Activated T-cell treated with anti-CD3 and anti-CD28 coated beads, Interleukin-2, amount 50 U/mL, for 72 hours (primary cell): ENCODE data around the gene VCP. TPM values are rescaled to one million over a fixed set of nuclear protein-coding genes. Genes with fewer than 3 reads are reported as not detected.
"Not testable (repeated sequence)": the region's sequence is repeated elsewhere in the genome, so short reads cannot be mapped to it uniquely, and the experiment has no call there.

Experiments used
- ATAC-seq, 2 donors: fragments of 150-1000 bp; cut with Tn5 transposase; replicated peaks in 1 of 2; 2 replicates each; pipeline ENCODE4 v1.10.0; 2021; ENCODE audit warnings: moderate library complexity in 2 of 2, mild to moderate bottlenecking in 1 of 2
- DNase-seq, 2 donors: peaks; one replicate each; pipeline ENCODE4 v3.0.0; 2021 to 2022; ENCODE audit warnings: mixed read lengths in 1 of 2
- H3K27ac Mint-ChIP-seq: one replicate; pipeline ENCODE4 v1.8.0; 2022; ENCODE audit warnings: mild to moderate bottlenecking, moderate library complexity, mixed read lengths
- H3K27me3 Mint-ChIP-seq: one replicate; pipeline ENCODE4 v1.8.0; 2022; ENCODE audit warnings: low read depth, mixed read lengths
- H3K36me3 Mint-ChIP-seq, 2 donors: one replicate each; pipeline ENCODE4 v1.8.0; 2022; ENCODE audit warnings: mixed read lengths in 2 of 2, mild to moderate bottlenecking in 1 of 2; ENCODE audit not compliant: insufficient read depth in 2 of 2
- H3K4me1 Mint-ChIP-seq: one replicate; pipeline ENCODE4 v1.8.0; 2022; ENCODE audit warnings: low read depth, mixed read lengths
- H3K4me3 Mint-ChIP-seq, 2 donors: one replicate each; pipeline ENCODE4 v1.8.0; 2022; ENCODE audit warnings: mild to moderate bottlenecking in 2 of 2, mixed read lengths in 2 of 2, moderate library complexity in 2 of 2
- H3K9me3 Mint-ChIP-seq, 2 donors: one replicate each; pipeline ENCODE4 v1.8.0; 2022; ENCODE audit warnings: mixed read lengths in 2 of 2
- total RNA-seq, 2 donors: library from RNA; stranded (reverse); gene quantifications; one replicate each; pipeline ENCODE4 v1.2.3, GENCODE V29; 2022

VCP gene
- total RNA-seq, 2 donors from 2014 or later = 190 to 199 TPM

DNA sequence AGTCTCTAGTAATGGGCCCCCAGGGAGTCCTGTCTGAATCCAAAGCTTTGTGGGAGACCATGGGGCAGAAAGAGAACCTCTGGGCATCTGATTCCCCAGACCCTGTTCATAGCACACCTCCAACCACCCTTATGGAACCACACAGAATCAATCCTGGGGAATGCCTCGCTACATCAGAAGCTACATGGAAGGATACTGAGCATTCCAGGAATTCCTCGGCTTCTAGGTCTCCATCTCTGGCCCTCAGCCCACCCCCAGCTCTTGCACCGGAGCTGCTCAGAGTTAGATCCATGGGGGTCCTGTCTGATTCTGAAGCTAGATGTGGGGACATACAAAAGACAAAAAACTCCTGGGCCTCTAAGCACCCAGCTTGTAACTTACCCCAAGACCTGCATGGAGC is 28.4 kb downstream of the VCP start:
- H3K36me3 Mint-ChIP-seq = peaks cover 0 to 3% of the 10 kb centered on the region in 2 donors

DNA sequence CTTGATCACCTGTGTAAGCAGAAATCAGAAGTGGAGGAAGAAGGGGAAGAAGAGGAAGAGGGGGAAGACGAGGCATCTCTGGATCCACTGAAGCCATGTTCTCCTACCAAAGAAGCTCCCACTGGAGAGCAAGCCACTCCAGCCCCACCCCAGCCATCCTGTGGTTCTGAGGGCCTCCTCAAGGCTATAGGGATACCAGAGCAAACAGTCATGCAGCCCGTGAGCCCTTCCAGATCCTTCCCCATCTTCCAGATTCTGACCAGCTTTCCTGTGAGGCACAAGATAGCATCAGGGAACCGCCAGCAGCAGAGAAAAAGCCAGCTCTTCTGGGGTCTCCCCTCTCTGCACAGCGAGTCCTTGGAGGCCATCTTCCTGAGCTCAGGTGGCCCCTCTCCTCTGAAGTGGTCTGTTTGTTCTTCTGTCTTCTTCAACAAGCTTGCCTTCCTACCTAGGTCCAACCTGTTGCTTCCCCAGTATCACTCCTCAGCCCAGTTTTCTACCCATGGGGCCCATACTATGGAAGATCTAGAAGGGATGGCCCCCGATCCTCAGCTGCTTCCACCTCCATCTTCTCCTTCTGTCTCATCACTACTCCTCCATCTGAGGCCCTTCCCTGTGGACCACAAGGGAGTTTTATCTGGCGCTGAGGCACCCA is 29.4 kb downstream of the VCP start:
- Mint-ChIP-seq H3K9me3 (no peaks in the 10 kb centered on the region), H3K27ac (no peak overlapping the region), H3K4me3 (no peak overlapping the region), H3K27me3 (no peaks in the 10 kb centered on the region), H3K4me1 (no peaks in the 10 kb centered on the region), H3K36me3 (peaks cover 0 to 1% of the 10 kb centered on the region in 2 donors)
- ATAC-seq (no peak), DNase-seq (no peak)

More for the DNA sequence above, 28.4 kb downstream of the VCP start:
- ATAC-seq (no peak), DNase-seq (no peak)
- Mint-ChIP-seq H3K27ac (no peak overlapping the region), H3K27me3 (no peaks in the 10 kb centered on the region), H3K4me3 (no peak overlapping the region), H3K9me3 (no peaks in the 10 kb centered on the region), H3K4me1 (no peaks in the 10 kb centered on the region)

DNA sequence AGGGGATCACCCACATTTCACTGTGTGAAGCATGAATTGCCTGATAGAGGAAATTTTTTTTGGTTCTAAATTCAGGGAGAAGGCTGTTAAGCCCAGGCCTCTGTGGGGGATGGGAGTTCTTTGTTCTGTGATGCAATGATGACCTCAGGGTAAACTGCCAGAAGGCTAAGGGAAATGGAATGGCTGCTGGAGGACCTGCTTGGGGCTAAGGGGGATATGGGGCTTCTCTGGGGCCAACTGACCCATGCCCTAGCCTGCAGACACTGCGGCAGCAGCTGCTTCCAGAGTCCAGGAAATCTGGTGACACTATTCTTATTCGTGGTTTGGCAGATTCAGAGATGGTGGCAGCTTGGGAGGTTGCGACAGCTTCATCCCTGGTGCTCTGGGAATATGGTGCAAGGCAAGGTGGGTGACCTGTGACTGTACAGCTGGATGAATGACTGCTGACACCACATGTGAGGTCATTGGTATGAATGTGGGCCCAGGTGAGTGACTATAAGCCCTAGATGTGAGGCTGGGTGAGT is 30.3 kb downstream of the VCP start:
- no peak overlapping the region for H3K4me3 Mint-ChIP-seq
- H3K27ac Mint-ChIP-seq = no peak overlapping the region
- H3K36me3 Mint-ChIP-seq = peaks cover 0 to 1% of the 10 kb centered on the region in 2 donors
- ATAC-seq (no peak), DNase-seq (no peak)
- H3K4me1 Mint-ChIP-seq = no peaks in the 10 kb centered on the region
- H3K27me3 Mint-ChIP-seq = no peaks in the 10 kb centered on the region
- no peaks in the 10 kb centered on the region for H3K9me3 Mint-ChIP-seq

DNA sequence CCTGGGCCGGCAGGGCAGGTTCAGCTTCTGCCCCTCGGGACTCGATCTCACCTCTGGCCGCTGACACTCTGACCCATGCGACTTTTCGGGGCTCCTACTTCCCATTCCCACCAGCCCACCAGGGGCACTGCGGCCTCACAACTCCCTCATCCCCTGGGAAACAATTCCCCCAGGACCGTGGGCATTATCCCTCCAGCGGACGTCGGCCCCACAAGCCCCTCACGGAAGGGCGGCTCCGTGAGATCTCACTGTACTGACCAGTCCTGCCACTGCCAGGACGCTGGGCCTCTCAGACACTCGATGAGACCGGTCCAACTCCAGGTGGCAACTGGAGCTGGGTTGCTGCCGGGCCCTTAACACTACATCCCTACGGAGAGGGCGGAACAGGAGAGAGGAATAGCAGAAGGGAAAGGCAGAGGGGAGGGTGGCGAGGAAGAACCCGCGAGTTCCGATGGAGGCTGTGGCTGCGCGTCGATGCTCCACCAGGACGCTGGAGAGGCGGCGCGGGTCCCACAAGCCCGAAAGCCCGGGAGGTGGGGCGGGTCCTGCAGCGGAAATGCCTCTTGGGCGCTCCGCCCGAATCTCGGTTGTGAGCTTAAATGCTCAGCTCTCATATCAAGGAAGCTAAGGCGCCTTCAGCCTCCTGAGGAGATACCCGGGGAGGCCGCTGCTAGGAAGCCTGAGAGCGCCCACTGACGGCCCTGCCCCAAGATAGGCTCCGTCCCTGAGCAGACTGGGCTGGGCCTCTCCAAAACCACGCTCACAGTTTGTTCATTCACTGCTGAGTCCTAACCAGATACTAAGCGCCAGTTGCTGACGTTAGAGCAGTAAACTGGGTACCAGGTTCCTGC is 36.3 kb downstream of the VCP start:
- H3K9me3 Mint-ChIP-seq = no peaks in the 10 kb centered on the region
- peaks cover 14% of the 10 kb centered on the region for H3K4me1 Mint-ChIP-seq
- peak overlapping the region; percentile 77 for H3K27ac Mint-ChIP-seq
- DNase-seq (peak; percentile 52 to 53), ATAC-seq (peak; percentile 92 to 95)
- no peaks in the 10 kb centered on the region for H3K36me3 Mint-ChIP-seq
- H3K4me3 Mint-ChIP-seq = peak overlapping the region; percentile 74 to 78
- H3K27me3 Mint-ChIP-seq = no peaks in the 10 kb centered on the region

DNA sequence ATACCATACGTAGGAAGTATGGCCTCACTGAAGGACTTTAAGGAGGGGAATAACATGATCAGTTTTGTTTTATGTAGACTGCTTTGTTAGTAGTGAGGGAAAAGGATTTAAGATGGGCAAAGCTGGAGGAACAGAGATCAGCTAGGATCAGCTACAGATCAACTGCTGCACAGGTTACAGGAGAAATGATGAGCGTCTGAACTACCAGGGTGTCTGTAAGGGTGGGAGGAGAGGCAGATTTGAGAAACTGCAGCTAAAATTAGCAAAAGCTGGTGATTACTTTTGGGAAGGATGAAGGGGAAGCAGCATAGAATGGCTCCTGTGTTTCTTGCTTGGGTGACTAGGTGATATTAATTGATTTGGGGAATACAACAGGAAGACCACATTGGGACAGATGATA is 39.3 kb downstream of the VCP start:
- DNase-seq = no peak
- Mint-ChIP-seq H3K27ac (no peak overlapping the region), H3K36me3 (peaks cover 0 to 4% of the 10 kb centered on the region in 2 donors), H3K9me3 (no peaks in the 10 kb centered on the region), H3K27me3 (no peaks in the 10 kb centered on the region), H3K4me3 (no peak overlapping the region), H3K4me1 (peaks cover 14% of the 10 kb centered on the region)
- no peak for ATAC-seq

DNA sequence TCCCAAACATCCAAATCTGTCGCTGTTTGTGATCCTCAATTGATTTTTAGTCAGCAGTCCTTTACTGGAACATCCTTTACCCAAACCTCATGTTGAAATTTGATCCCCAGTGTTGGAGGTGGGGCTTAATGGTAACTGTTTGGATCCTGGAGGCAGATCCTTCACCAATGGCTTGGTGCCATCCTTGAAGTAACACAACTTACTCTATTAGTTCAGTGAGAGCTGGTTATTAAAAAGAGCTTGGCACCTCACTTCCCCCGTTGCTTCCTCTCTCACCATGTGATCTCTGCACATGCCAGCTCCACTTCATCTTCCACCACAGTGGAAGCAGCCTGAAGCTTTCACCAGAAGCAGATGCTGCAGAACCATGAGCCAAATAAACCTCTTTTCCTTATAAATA is 42.6 kb downstream of the VCP start:
- peaks cover 6% of the 10 kb centered on the region for H3K4me1 Mint-ChIP-seq
- H3K9me3 Mint-ChIP-seq = no peaks in the 10 kb centered on the region
- H3K4me3 Mint-ChIP-seq = no peak overlapping the region
- DNase-seq (no peak), ATAC-seq (no peak)
- peaks cover 0 to 4% of the 10 kb centered on the region in 2 donors for H3K36me3 Mint-ChIP-seq
- no peaks in the 10 kb centered on the region for H3K27me3 Mint-ChIP-seq
- no peak overlapping the region for H3K27ac Mint-ChIP-seq

DNA sequence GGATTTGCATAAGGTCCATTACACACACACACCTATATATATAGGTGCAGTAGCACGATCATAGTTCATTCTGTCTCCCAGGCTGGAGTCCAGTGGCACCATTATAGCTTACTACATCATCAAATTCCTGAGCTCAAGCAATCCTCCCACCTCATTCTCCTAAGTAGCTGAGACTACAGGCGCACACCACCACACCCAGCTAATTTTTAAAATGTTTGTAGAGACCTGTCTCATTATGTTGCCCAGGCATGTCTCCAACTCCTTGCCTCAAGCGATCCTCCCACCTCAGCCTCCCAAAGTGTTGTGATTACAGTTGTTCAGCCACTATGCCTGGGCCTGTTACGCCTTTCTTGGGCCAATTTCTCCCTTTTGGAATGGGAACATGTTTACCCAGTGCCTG is 43.2 kb downstream of the VCP start:
- no peak overlapping the region for H3K27ac Mint-ChIP-seq
- H3K9me3 Mint-ChIP-seq = no peaks in the 10 kb centered on the region

DNA sequence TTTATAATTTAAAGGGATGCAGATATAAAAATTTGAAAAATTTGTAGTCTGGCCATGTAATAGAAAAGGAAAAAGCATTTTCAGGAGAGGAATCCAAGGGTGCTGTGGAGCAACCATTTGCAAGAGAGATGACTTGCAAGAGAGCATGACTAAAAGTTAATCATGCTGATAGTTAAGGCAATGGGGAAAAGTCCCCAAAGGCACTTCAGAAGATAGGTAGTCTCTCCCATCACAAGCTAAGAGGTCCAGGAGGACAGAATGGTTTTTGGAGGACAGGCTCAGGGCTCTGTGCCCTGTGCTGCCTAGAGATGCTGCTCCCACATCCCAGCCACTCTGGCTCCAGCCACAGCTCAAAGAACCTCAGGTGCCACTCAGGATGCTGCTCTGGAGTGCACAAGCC is 44.1 kb downstream of the VCP start:
- peaks cover 0 to 6% of the 10 kb centered on the region in 2 donors for H3K36me3 Mint-ChIP-seq
- H3K27me3 Mint-ChIP-seq = no peaks in the 10 kb centered on the region
- H3K4me3 Mint-ChIP-seq = no peak overlapping the region
- H3K27ac Mint-ChIP-seq = no peak overlapping the region
- peaks cover 10% of the 10 kb centered on the region for H3K4me1 Mint-ChIP-seq
- no peaks in the 10 kb centered on the region for H3K9me3 Mint-ChIP-seq
- no peak for DNase-seq
- peak in 1 of 2 donors; percentile 33 for ATAC-seq

More for the DNA sequence above, 43.2 kb downstream of the VCP start:
- DNase-seq (no peak), ATAC-seq (no peak)
- no peaks in the 10 kb centered on the region for H3K27me3 Mint-ChIP-seq
- peaks cover 6% of the 10 kb centered on the region for H3K4me1 Mint-ChIP-seq
- H3K36me3 Mint-ChIP-seq = peaks cover 0 to 4% of the 10 kb centered on the region in 2 donors
- H3K4me3 Mint-ChIP-seq = no peak overlapping the region

DNA sequence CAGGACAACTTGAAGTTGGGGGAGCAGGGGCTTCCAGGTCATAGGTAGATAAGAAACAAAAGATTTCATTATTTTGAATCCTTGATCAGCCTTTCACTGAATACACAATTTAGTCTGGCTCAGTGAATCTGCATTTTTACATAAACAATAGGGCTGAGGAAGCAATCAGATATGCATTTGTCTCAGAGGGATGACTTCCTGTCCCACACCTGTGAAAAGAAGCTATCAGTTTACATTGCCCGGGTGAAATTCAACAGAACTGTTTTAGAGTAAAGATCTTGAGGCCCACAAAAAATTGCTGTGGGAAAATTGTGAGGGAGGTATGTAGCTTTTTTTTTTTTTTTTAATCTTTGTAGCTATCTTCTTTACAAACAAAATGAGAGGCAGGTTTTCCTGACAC is 44.6 kb downstream of the VCP start:
- Mint-ChIP-seq H3K36me3 (peaks cover 0 to 6% of the 10 kb centered on the region in 2 donors), H3K4me3 (no peak overlapping the region), H3K4me1 (peaks cover 11% of the 10 kb centered on the region), H3K27ac (peak overlapping the region; percentile 47), H3K9me3 (no peaks in the 10 kb centered on the region), H3K27me3 (no peaks in the 10 kb centered on the region)
- DNase-seq (no peak), ATAC-seq (no peak)

DNA sequence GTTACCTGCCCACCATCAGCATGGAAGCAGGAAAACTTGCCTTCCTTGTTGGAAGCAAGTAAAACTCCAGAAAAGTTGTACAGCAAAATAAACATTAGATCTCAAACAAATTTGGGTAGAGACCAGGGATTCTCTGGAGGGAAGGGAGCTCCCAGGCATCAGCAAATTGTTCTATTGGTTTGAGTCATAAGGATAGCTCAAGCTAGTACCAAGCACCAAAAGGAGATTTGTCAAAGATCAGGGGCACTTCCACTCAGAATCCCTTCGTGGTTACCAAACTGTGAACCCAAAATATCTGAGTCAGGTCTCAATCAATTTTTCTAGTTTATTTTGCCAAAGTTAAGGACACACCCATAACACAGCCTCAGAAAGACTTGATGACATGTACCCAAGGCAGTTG is 45.1 kb downstream of the VCP start:
- Mint-ChIP-seq H3K27ac (peak overlapping the region; percentile 47), H3K4me3 (no peak overlapping the region)

DNA sequence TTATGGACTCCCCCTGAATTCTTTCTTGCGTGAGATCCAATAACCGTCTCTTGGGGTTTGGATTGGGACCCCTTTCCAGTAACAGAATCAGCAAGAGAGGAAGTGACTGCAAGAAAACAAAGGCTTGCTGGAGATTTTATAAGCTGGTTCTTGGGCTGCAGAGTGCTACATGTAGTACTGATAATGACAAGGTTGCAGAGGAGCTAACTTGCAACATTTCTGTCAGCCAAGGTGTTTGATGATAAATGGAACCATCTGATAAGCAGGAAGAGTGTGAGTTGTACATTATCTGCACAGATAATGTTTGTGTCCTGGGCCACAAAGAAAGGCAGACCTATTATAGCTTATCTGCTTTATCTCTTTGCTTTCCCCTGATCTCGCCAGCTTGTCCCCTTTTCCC is 45.8 kb downstream of the VCP start:
- no peak for ATAC-seq
- Mint-ChIP-seq H3K4me3 (no peak overlapping the region), H3K36me3 (peaks cover 0 to 9% of the 10 kb centered on the region in 2 donors), H3K27ac (peak overlapping the region; percentile 36), H3K4me1 (peaks cover 11% of the 10 kb centered on the region), H3K9me3 (no peaks in the 10 kb centered on the region), H3K27me3 (no peaks in the 10 kb centered on the region)
- DNase-seq = no peak

More for the DNA sequence above, 45.1 kb downstream of the VCP start:
- no peaks in the 10 kb centered on the region for H3K27me3 Mint-ChIP-seq
- peaks cover 0 to 6% of the 10 kb centered on the region in 2 donors for H3K36me3 Mint-ChIP-seq
- peaks cover 11% of the 10 kb centered on the region for H3K4me1 Mint-ChIP-seq
- ATAC-seq (no peak), DNase-seq (no peak)
- H3K9me3 Mint-ChIP-seq = no peaks in the 10 kb centered on the region

DNA sequence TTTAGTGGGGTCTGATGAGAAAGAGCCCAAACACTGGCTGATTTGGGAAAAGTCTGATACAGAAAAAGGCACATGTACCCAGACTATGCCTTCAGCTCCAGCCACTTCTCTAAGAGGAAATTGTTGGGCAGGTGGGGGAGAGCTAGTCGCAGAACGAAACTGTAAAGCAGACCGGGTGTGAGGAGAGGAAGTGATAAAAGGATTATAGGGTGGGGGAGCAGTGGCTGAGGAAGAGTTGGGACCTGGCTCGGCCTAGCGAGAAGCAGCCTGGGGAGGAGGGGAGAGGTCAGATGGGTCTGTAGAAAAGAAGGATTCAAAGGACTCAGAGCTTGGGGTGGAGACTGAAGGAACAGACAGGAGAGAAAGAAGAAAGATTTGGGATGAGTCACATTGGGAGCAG is 49.0 kb downstream of the VCP start:
- H3K27ac Mint-ChIP-seq, H3K4me3 Mint-ChIP-seq, H3K27me3 Mint-ChIP-seq, H3K9me3 Mint-ChIP-seq, DNase-seq, H3K36me3 Mint-ChIP-seq, ATAC-seq: not testable (repeated sequence)
- H3K4me1 Mint-ChIP-seq = peaks cover 11% of the 10 kb centered on the region

DNA sequence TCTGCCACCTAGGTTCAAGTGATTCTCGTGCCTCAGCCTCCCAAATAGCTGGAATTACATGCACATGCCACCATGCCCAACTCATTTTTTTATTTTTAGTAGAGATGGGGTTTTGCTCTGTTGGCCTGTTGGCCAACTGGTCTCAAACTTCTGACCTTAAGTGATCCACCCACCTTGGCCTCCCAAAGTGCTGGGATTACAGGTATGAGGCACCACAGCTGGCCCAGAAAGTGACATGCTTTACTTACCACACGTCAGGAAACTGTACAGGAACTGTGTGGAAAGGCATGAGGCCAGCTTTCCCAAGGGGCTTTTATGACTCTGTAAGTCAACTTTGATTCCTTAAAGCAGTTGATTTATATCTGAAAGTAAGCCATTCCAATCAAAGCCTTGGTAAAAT is 57.9 kb downstream of the VCP start:
- Mint-ChIP-seq H3K27me3 (no peaks in the 10 kb centered on the region), H3K9me3 (peaks cover 6 to 9% of the 10 kb centered on the region in 2 donors), H3K27ac (no peak overlapping the region), H3K4me3 (no peak overlapping the region), H3K4me1 (no peaks in the 10 kb centered on the region), H3K36me3 (peaks cover 14 to 22% of the 10 kb centered on the region in 2 donors)
- ATAC-seq (no peak), DNase-seq (no peak)
